HG03378 (cell line): Measurements from ENCODE around the gene CYP4F11.
"Not testable (repeated sequence)": the region's sequence is repeated elsewhere in the genome, so short reads cannot be mapped to it uniquely, and the experiment has no call there.

ENCODE experiments used
- ATAC-seq: cut with Tn5 transposase; IDR thresholded peaks from one replicate; pipeline ENCODE4 v1.9.1; 2021; ENCODE audit warnings: mild to moderate bottlenecking, moderate library complexity; ENCODE audit not compliant: unreplicated experiment

CYP4F11 gene

GRCh38 chr19:15934332-15935078 lies at the start of gene CYP4F11:
TSS of gene CYP4F11 (minus strand) at chr19:15934529. CDS start at chr19:15934408, 121 bp downstream.
- ATAC-seq: no peak

DNA sequence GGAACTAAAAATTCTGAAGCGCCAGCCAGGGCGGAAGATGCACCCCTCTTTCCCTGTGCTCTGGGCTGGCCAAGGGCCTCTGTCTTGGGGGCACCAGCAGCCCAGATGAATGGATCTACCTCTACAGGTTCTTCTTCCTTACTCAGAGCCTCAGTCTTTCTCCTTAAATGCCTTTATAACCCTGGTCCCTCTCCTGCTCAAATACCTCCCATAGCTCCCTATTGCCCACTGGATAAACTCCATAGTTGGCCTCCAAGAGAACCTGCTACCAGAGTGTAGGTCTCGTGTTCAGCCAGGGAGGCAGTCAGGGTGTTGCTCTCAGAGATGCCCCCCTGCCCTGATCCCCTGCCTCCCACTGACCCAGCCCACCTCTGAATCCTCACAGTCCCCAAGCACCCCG lies 45.0 kb upstream of the CYP4F11 start:
- no peak for ATAC-seq

DNA sequence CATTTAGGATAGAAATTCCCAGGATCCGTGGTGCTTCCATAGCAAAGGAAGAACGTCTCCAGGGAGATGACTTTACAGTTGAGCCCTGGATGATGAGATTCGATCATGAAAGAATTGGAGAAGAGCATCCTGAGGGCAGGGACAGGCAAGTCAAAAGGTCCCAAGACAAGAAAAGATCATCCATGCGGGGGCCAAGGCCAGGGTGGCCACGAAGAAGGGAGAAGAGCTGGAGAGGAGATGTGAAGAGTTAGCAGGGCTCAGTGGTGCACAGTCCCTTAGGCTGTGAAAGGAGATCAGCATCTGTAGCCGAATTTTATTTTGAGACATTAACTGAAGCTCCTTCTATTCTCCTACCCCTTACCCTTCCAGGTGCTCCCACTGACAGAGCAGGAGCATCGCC lies 43.4 kb upstream of the CYP4F11 start:
- ATAC-seq: no peak

DNA sequence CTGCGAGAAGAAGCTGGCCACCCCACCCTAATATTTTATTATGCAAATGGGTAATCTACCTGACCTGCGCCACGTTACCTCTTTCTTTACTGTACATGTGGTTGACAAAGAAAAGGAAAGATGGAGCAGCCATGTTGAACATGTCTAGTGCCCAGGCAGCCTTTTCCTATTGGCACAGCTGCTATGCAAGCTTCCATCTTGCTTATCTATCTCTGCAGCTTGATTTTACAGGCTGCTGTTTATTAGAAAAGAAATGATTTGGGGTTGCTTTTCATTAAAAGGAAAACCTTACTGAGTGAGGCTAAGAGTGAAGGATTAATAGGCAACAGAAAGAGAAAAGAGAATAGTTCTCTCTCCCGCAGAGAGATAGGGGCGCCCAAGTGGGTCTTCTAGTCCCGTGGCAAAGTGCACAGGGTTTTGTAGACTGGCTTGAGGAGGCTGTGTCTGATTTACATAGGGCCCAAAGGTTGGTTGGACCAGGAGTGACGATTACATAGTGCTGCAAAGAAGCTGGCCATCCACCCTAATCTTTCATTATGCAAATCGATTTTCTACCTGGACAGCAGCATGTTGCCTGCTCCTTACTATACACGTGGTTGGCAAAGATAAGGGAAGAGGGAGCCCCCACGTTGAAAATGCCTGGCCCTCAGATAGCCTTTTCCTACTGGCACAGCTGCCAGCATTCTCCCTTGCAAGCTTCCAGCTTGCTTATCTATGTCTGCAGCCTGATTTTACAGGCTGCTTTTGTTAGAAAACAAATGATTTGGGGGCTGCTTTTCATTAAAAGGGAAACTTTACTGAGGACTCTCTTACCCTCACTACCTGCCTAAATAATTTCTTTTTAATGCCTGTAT lies 42.7 kb upstream of the CYP4F11 start:
- no peak for ATAC-seq

DNA sequence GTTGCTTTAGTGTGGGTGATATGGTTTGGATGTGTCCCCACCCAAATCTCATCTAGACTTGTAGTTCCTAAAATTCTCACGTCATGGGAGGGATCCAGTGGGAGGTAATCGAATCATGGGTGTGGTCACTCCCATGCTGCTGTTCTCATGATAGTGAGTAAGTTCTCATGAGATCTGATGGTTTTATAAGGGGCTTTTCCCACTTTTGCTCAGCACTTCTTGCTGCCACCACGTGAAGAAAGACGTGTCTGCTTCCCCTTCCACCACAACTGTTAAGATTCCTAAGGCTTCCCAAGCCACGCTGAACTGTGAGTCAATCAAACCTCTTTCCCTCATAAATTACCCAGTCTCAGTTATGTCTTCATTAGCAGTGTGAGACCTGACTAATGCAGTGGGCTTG lies 40.5 kb upstream of the CYP4F11 start:
- no peak for ATAC-seq

- not testable (repeated sequence) for ATAC-seq
These were observed 37.7 kb upstream of the CYP4F11 start for GRCh38 chr19:15972043-15972442.

DNA sequence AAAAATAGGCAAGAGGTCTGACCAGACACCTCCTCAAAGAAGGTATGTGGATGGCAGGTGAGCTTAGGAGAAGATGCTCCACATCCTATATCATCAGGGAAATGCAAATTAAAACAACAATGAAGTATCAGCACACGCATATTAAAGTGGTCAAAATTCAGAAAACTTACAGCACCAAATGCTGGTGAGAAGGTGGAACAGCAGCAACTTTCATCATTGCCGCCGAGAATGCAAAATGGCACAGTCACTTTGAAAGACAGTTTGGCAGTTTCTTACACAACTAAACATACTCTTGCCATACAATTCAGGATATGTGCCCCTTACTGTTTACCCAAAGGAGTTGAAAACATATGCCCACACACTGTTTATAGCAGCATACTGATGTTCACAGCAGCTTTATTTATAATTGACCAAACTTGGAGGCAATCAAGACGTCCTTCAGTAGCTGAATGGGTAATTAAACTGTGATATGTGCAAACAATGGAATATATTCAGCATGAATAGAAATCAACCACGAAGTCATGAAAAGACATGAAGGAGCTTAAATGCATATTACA lies 37.0 kb upstream of the CYP4F11 start:
- no peak for ATAC-seq

GRCh38 chr19:15964231-15964630 lies 29.9 kb upstream of the CYP4F11 start:
- ATAC-seq: no peak

- no peak for ATAC-seq
These were observed 28.0 kb upstream of the CYP4F11 start for GRCh38 chr19:15962319-15962718.

DNA sequence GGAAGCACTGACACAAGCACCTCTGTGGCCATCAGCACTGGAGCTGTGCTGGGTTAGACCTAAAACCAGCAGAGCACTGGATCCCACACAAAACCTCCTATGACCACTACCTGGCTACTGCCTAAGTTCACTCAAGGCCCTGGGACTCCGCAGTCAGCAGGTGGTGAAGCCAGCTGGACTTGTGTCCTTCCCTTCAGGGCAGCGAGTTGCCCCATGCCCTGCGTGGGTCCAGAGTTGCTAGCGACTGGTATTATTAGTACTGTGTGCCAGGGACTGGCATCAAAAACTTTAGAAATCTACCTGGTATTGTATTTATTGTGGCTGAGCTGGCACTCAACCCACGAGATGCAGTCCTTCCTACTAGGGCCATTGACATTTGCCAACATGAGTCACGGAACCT lies 20.5 kb upstream of the CYP4F11 start:
- ATAC-seq: no peak

GRCh38 chr19:15948223-15949058 lies 14.1 kb upstream of the CYP4F11 start, which contains the start of gene OR10H4:
TSS of gene OR10H4 (plus strand) at chr19:15949008. CDS start at chr19:15949008, 0 bp downstream.
- ATAC-seq: no peak

DNA sequence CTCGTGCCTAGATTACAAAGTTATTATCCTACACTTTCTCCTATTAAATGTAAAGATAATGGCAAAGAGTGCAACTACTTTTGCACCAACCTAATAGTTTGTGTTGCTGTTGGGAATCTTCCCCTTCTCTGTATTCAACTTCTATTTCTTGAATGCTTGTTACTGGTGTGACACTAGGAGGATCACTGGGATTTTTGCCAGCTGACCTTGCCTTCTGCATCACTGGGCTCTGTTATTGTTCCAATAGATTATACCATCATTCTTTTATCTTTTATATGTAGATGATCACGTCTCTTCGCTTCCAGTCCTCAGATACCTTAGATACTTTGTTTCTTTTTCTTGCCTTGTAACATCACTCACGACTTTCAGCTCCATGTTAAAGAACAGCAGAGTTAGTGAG lies 11.0 kb upstream of the CYP4F11 start:
- ATAC-seq: no peak

DNA sequence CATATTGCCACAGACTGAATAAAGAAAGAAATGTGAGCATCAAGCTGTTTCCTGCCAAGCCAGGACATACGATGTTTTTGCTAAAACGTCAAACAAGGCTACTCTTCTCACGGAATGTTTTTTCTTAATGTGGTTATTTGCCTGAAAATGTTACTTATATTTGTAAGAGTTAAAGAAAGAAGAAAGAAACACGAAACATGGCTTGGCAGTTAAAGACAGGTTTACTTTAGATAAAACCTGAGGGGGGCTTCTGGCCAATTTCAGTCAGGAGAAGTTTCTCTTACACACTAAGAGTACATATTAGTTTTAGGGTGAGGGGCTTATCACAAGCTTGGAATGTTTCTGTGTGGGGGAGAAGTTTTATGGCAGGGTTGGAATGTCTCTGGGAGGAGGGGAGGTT lies 10.1 kb upstream of the CYP4F11 start:
- no peak for ATAC-seq

DNA sequence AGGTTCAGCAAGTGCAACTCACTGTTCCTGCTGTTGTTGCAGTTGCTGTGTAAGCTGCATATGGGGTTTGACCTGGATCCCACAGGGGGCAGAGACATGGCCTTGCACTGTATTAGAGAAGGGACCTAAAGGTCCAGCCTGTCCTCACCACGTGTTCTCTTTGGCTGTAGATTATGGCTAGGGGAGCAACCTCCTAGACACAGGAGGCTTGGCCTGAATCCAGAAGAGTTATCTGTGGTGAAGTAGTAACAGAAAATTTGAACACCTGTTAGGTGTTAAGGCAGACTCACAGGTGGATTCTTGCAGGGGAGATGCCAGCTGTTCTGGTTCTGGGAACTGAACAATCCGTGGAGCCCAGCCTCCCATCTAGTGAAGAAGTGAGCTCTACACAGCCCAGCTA lies 3.4 kb upstream of the CYP4F11 start:
- ATAC-seq: no peak

DNA sequence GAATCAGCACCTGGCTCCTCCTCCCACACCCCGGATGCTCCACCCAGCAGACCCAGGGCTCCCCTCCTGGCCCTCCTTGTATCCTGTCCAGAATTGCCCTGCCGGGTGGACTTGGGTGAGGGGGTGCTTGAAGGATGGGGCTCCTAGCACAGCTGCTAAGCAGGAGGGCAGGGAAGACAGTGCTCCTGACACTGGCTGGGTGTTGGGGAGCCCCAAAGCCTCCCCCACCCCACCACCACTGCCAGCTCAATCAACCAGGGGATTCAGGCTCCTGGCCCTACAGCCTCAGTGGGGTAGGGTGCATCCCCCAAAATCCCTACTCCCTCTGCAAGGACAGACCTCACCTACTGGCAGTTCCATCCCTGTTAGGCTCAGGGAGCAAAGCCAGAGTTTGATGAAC lies 2.6 kb upstream of the CYP4F11 start:
- ATAC-seq: no peak

GRCh38 chr19:15936173-15936572 lies 1.8 kb upstream of the CYP4F11 start:
- ATAC-seq: no peak

- no peak for ATAC-seq
These were observed 906 bp upstream of the CYP4F11 start for GRCh38 chr19:15935167-15935702.

GRCh38 chr19:15933761-15934331 lies 483 bp downstream of the CYP4F11 start:
- not testable (repeated sequence) for ATAC-seq

DNA sequence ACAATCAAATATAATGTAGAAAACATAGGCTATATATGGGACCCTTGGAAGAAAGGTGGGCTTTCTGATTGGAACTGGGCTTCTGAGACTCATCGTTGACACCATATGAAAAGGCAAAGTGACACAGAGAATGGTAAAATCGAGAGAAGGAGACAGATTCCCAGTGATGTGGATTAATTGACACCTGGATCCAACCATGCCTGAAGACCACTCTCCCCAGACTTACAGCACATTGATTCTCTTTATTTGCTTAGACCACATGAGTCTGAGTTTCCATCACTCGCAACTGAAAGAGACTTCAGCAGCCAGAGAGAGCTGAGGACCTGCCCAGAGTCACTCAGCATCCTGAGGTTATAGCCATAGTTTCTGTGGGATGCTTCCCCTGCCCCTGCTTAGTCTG lies 6.0 kb downstream of the CYP4F11 start:
- no peak for ATAC-seq

DNA sequence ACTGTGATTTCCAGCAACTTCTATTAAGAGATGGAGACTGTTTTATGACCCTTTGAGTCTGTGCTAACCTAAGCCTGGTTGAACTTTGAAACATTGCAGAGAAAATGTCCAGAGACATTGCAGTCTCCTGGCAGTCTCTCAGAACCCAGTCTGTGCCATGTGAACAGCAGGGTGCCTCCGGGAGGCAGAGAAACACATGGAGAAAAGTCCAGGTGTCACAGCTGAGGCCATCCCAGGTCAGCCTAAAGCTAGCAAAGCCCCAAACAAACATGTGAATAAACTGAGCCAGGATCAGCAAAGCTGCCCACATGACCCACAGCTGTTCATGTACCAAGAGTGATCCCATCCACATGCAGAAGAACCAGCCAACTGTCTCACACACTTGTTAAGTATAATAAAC lies 7.8 kb downstream of the CYP4F11 start:
- no peak for ATAC-seq
